GM08714 (cell line): ENCODE results near the gene TMED1.

Source experiments
- H3K4me3 ChIP-seq: fragments of 200-500 bp; sonication (Bioruptor generic); 2 replicates; pipeline ENCODE4 v1.5.1; 2014; ENCODE audit warnings: mild to moderate bottlenecking, low read length, inconsistent platforms
- ZNF274 ChIP-seq: IDR thresholded peaks from 2 replicates; pipeline ENCODE4 v1.6.1; 2012; ENCODE audit warnings: mild to moderate bottlenecking, low read depth, low read length

The TMED1 gene

DNA sequence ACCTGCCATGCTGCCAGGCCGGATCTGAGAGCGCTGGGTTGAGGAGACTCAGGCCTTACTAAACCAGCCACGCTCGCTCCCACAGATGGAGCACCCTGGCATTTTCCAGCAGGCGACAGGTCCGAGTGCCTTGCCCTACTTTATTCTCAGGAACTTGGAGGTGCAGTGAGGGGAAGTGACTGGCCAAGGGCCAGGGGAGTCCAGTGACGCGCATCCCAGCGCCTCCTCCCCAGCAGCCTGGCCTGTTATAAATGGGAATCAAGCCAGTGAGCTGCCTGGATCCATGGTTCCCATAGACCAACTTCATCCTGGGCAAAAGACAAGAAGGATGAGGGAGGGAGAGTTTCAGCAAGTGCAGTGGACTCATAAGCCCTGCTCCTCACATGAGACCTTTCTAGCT is 35.5 kb downstream of the TMED1 start:
- no peak overlapping the region for H3K4me3 ChIP-seq
- no peak for TF ChIP-seq ZNF274

DNA sequence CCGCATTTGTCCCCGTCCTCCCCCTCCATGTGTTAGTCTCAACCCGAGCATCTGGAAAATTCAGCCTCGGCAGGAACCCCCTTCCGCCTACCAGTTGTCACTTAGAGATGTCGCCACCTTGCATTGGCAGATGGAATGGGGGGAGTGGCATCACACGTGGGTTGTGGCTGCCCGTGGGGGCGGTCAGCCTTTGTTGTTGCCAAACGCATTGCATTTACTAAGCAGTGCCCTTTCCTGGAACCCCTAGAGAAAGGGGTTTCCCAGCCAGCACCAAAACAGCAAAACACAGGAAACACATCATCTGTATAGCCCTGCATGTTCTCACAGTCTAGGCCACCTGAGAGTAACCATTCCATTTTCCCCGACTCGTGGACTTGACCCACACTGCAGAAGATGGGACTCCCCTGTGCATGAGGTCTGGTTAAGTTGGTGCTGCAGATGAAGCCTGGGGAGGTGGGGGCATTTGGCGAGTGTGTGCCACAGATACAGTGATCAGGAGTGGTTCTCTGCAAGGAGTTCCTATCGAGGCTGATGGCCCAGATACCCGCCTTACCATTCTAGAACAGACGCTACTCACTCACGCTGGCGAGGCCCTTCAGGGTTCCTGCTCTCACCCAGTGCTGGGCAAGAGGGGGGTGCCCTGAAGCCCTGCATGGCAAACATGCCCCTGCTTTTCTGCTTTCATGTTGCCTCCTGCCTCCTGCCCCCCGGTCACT is 38.3 kb downstream of the TMED1 start:
- no peak overlapping the region for H3K4me3 ChIP-seq
- no peak for TF ChIP-seq ZNF274

DNA sequence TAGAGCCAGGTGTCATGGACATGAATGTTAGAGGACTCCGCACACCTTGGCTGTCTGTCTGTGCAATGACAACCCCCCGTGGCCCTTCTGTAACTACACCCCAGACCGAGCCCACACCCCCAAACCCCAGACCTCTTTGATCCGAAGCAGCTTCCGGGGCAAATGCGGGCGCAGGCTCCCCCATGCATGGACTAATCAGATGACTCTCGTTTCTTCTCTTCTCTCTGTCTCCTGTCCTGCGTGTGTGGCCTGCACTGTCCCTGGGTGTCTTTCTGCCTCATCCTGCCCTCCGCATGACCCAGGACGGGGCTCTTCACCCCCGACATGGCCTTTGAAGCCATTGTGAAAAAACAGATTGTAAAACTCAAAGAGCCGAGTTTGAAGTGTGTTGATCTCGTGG is 38.9 kb downstream of the TMED1 start:
- no peak for TF ChIP-seq ZNF274
- H3K4me3 ChIP-seq = no peak overlapping the region

DNA sequence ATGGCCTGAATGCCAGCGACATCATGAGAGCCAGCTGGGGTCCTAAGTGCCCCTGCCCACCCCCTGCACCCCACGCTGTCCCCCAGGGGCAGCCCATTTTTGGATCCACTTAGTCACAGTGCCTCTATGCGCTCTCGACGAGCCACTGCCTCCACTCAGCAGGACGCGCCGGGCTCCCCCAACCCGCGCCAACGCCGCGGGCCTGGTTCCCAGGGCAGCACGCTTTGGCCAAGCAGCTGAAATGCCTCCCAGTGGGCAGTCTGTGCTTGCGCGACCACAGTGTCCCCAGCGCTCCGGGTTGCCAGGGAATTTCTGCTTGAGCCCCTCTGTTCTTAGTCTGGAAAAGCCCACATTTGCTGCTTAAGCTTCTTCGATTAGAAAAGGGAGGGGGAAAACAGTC is 39.4 kb downstream of the TMED1 start:
- no peak for TF ChIP-seq ZNF274

DNA sequence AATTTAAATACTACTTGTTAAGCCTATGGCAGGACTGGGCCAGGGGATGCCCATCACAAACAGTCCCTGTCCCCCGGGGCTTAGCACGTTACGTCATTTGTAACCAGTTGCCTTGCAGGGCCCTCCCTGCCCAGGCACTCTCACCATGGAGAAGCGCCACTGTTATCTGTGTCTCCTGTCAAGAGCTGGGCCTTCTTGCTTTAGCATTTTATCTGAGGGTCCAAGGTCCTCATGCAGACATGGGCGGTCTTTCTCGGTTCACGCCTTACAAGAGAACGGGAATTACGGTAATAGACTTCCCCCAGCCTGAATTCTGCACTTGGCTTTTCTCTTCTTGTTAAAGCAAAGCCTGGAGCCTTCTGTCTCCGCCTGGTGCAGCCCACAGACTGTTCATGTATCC is 46.1 kb downstream of the TMED1 start:
- H3K4me3 ChIP-seq = no peak overlapping the region
- TF ChIP-seq ZNF274 = no peak

More for the DNA sequence above, 39.4 kb downstream of the TMED1 start:
- H3K4me3 ChIP-seq = no peak overlapping the region

DNA sequence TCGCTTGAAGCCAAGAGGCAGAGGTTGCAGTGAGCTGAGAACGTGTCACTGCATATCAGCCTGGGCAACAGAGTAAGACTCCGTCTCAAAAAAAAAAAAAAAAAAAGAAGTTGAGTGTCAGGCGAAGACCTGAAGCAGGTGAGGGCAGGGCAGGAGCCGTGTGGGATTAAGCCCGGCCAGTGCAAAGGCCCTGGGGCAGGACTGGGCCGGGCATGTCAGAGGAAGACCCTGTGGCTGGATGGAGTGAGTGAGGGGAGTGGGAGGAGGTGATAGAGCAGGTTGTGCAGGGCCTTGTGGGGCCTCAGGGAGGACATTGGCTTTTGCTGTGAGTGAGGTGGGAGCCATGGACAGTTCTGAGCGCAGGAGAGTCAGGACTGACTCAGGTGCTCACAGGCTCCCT is 47.9 kb downstream of the TMED1 start:
- H3K4me3 ChIP-seq = no peak overlapping the region
- TF ChIP-seq ZNF274 = no peak

DNA sequence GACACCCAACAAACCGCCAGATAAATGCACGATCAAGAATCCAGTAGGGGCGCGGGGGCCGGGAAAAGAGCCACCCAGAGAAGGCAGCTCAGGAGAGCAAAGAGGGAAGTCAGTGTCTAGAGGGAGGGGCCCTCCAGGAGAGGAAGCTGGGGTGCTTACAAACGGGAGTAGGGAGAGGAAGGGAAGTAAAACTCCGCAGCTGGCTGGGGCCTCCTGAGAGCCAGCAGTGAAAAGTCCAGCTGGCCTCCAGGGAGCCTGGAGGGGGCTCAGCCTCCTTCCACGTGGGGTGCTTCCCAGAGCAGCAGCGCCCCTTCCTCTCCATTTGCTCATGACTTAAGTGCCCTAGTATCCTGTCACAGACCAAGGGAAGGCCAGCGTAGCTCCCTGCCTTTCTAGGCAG is 51.8 kb downstream of the TMED1 start:
- TF ChIP-seq ZNF274 = no peak
- no peak overlapping the region for H3K4me3 ChIP-seq

DNA sequence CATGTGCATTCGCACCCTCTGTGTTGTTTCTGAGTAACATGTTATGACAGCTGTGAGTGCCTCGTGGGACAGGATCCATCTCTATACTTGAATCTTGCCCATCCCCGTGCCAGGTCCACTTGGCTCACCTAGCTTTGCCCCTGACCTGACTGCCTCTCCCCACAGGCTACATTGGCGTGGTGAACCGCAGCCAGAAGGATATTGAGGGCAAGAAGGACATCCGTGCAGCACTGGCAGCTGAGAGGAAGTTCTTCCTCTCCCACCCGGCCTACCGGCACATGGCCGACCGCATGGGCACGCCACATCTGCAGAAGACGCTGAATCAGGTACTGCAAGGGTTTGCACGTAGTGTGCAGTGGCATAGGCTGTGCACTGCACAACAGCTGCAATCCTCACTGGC is 53.2 kb downstream of the TMED1 start:
- TF ChIP-seq ZNF274 = no peak
- no peak overlapping the region for H3K4me3 ChIP-seq
